HG03039 (cell line): Measurements from ENCODE around the gene DZIP1L.
A peak's percentile ranks its signal among the peaks of the same experiment; 100 is the strongest.
"Not testable (repeated sequence)": the region's sequence is repeated elsewhere in the genome, so short reads cannot be mapped to it uniquely, and the experiment has no call there.

Source experiments
- ATAC-seq: cut with Tn5 transposase; IDR thresholded peaks from one replicate; pipeline ENCODE4 v1.9.1; 2021; ENCODE audit warnings: mild to moderate bottlenecking, moderate library complexity; ENCODE audit not compliant: unreplicated experiment

DZIP1L gene

GRCh38 chr3:138114988-138115971, at the start of gene DZIP1L:
TSS of gene DZIP1L (minus strand) at chr3:138115608. CDS start at chr3:138103971, 11,637 bp downstream.
- ATAC-seq: peak; percentile 49

- no peak for ATAC-seq
Observed at GRCh38 chr3:138165061-138165460, 49.7 kb upstream of the DZIP1L start.

GRCh38 chr3:138157743-138158142, 42.3 kb upstream of the DZIP1L start:
- ATAC-seq: no peak

- ATAC-seq: no peak
Observed at GRCh38 chr3:138154534-138154933, 39.1 kb upstream of the DZIP1L start.

GRCh38 chr3:138148503-138148902, 33.1 kb upstream of the DZIP1L start:
- no peak for ATAC-seq

GRCh38 chr3:138142181-138142580, 26.8 kb upstream of the DZIP1L start:
- not testable (repeated sequence) for ATAC-seq

GRCh38 chr3:138140940-138141339, 25.5 kb upstream of the DZIP1L start:
- no peak for ATAC-seq

GRCh38 chr3:138139691-138140090, 24.3 kb upstream of the DZIP1L start:
- no peak for ATAC-seq

- no peak for ATAC-seq
Observed at GRCh38 chr3:138137861-138138260, 22.5 kb upstream of the DZIP1L start.

- no peak for ATAC-seq
Observed at GRCh38 chr3:138136201-138136600, 20.8 kb upstream of the DZIP1L start.

GRCh38 chr3:138135833-138136194, 20.4 kb upstream of the DZIP1L start:
- no peak for ATAC-seq

- ATAC-seq: no peak
Observed at GRCh38 chr3:138135146-138135832, 19.9 kb upstream of the DZIP1L start.

- no peak for ATAC-seq
Observed at GRCh38 chr3:138132239-138132638, 16.8 kb upstream of the DZIP1L start, which contains the start of gene A4GNT. TSS of gene A4GNT (minus strand) at chr3:138132390. CDS start at chr3:138131256, 1,134 bp downstream.

- ATAC-seq: no peak
Observed at GRCh38 chr3:138127636-138128365, 12.4 kb upstream of the DZIP1L start.

- no peak for ATAC-seq
Observed at GRCh38 chr3:138125548-138126221, 10.3 kb upstream of the DZIP1L start.

- ATAC-seq: no peak
Observed at GRCh38 chr3:138124706-138125355, 9.4 kb upstream of the DZIP1L start.

- ATAC-seq: no peak
Observed at GRCh38 chr3:138124188-138124587, 8.8 kb upstream of the DZIP1L start.

GRCh38 chr3:138119423-138119766, 4.0 kb upstream of the DZIP1L start:
- no peak for ATAC-seq

GRCh38 chr3:138118612-138119422, 3.4 kb upstream of the DZIP1L start:
- ATAC-seq: peak; percentile 68
